ENCODE measurements around the gene GATAD2B.

DNA sequence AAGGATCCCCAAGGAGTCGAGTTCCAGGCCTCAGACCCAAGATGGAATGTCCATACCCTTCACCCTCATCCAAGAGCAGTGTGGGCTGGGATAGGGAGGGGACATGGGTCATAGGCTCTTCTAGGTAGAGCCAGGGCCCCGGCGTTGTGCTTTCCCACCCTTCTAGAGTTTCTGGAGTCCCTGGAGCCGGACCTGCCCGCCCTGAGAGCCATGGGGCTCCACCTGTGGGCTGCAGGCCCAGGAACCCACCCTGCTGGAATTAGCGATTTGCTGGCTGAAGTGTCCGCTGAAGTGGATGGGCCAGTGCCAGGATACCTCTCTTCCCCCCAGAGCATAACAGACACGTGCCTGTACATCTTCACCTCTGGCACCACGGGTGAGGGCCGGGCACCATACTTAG, 146.4 kb downstream of the GATAD2B start:
- TF ChIP-seq, protein P1, sequence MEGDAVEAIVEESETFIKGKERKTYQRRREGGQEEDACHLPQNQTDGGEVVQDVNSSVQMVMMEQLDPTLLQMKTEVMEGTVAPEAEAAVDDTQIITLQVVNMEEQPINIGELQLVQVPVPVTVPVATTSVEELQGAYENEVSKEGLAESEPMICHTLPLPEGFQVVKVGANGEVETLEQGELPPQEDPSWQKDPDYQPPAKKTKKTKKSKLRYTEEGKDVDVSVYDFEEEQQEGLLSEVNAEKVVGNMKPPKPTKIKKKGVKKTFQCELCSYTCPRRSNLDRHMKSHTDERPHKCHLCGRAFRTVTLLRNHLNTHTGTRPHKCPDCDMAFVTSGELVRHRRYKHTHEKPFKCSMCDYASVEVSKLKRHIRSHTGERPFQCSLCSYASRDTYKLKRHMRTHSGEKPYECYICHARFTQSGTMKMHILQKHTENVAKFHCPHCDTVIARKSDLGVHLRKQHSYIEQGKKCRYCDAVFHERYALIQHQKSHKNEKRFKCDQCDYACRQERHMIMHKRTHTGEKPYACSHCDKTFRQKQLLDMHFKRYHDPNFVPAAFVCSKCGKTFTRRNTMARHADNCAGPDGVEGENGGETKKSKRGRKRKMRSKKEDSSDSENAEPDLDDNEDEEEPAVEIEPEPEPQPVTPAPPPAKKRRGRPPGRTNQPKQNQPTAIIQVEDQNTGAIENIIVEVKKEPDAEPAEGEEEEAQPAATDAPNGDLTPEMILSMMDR (conservative IDR thresholded peaks at IDR 0.05 in 1 of 2, IDR thresholded peaks at IDR 0.05 in 1 of 2; ENCODE audit: low read depth in 1 of 2, low read length in 2 of 2), result no peak
- TF ChIP-seq EZH2 (IDR thresholded peaks at IDR 0.05; ENCODE audit: low read length, missing control alignments), result no peak

Data from fibroblast of lung (primary cell).